ENCODE measurements around the gene ABCC4.
A peak's percentile ranks its signal among the peaks of the same experiment; 100 is the strongest.

Gene ABCC4

DNA sequence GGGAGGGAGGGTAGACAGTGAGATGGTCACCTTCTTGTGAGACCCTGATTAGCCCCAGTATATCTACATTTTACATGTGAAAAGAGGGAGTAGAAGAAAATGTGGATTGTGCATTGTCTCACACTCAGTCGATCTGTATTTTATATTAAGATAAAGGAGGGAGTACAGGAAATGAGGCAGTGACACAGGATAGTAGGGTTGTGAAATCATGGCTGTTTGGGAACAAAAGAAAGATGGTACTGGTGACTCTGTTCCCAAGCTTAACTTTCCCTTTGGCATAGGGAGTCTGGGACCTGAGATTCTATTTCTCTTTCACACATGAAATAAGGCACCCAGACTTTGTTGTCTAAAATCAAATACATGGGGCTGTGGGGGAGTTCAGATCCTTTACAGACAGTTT is 194.7 kb downstream of the ABCC4 start:
- DNase-seq = no peak

- no peak for DNase-seq
These were observed 200.5 kb downstream of the ABCC4 start for GRCh38 chr13:95100525-95101433.

- DNase-seq = no peak
These were observed 201.7 kb downstream of the ABCC4 start for GRCh38 chr13:95099541-95099940.

- DNase-seq = no peak
These were observed 202.3 kb downstream of the ABCC4 start for GRCh38 chr13:95098916-95099315.

GRCh38 chr13:95091755-95092154 is 209.5 kb downstream of the ABCC4 start:
- DNase-seq = no peak

DNA sequence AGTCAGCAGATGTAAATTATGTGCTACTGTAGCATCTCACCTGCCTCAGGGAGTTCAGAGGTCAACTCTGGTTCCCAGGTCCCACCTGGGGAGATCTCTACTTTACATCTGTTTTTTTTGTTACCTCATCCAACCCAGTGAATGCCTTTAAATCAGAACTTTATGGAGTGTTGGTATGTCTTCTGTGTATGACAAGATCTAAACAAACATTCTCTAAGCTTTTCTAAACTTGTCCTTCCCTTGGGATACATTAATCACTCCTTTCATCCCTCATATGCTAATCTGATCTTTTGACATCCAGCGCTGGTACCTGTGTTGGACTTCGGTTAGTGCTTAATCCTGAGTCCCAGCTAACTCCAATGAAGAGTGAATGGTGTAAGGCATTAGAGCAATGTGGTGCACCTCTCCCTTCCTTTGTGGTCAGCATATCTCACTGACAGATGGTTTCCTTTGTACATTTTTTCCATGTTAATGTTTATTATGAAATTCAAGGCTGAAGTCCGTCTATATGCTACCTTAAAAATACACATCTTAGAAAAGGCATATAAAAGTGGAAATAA is 213.4 kb downstream of the ABCC4 start:
- DNase-seq = no peak

DNA sequence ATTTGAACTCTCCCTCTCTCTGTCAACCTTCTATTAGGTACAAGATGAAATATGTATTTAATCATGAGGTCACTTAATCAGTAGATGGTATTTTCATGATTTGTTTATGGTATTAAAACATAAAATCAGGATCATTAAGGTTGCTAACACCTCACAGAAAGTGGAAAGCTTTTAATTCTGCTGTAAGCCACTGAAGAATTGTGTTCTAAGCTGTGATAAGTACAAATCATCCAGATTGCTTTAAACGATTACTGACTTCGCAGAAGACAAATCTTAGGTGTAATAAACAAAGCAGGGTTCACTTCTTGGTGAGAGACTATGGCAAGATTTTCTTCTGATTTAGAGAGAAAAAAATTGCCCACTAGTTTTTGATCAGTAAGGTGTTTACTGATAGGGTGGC is 214.5 kb downstream of the ABCC4 start:
- no peak for DNase-seq

DNA sequence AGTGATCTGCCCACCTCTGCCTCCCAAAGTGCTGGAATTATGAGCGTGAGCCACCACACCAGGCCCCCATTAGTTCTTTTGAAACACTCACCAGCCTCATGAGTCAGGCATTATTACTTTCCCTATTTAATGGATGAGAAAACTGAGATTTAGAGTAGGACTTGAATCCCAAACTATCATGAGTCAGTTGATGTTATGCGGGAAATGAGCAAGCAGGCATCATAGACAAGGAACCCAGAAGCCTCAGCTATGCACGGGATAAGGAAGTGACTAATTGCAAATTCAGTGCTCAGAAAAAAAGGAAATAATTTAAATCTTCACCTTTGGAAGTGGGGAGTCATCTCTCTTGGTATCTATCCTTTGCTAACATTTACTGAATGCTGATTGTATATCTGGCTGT is 217.5 kb downstream of the ABCC4 start:
- no peak for DNase-seq

GRCh38 chr13:95083066-95083465 is 218.2 kb downstream of the ABCC4 start:
- DNase-seq = no peak

GRCh38 chr13:95075506-95075905 is 225.7 kb downstream of the ABCC4 start:
- no peak for DNase-seq

GRCh38 chr13:95074820-95075219 is 226.4 kb downstream of the ABCC4 start:
- DNase-seq = no peak

- no peak for DNase-seq
These were observed 227.4 kb downstream of the ABCC4 start for GRCh38 chr13:95073747-95074311.

- DNase-seq = no peak
These were observed 233.9 kb downstream of the ABCC4 start for GRCh38 chr13:95067303-95067702.

- no peak for DNase-seq
These were observed 241.2 kb downstream of the ABCC4 start for GRCh38 chr13:95060014-95060519.

DNA sequence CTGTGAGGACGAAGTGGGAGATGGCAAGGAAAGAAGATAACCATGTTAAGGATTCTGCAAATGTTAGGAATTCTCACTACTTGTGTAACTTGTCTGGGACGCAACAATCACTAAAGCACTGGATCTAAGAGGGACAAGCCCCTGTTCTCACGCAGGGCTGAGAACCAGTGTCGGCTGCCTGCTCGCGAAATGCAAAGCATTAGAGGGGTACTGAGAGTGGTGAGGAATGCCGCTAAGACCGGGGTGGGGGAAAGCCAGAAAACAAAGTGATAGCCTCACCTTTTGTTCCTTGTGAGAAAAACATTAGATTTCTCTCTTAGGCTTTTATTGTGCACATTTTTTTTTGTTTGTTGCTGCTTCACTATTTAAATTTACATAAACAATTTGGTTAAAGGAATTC is 241.9 kb downstream of the ABCC4 start:
- DNase-seq = no peak

GRCh38 chr13:95058680-95059079 is 242.6 kb downstream of the ABCC4 start:
- DNase-seq = no peak

GRCh38 chr13:95056266-95056665 is 245.0 kb downstream of the ABCC4 start:
- no peak for DNase-seq

DNA sequence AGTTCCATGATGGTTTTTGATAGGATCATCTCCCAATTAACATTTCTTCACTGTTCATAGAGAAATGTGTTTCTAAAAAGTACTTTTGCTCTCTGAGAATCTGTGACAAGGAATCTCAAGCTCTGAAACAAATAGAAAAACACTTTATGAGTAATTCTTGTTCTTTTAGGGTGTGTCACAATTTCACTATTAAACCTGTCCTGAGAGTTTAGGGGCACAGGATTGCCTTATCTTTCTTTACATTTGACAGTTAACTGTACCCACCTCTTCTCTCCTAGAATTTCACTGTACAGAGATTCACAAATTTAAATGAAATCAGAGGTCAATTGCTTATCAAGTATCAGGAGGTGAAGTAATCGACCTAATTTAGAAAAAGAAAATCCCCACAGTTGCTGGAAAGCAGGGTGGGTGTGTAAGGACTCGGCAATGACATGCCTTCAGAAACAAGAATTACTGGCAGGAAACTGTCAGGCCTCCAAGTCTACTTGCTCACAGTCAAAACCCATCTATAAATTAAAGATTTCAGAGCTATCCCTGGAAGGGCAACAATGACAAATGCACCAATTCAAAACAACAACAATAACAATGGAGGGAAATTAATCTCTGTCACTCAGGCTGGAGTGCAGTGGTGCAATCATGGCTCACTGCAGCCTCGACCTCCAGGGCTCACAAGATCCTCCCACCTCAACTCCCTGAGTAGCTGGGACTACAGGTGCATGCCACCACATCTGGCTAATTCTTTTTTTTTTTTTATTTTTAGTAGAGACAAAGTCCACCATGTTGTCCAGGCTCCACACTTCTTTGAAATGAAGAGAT is 250.2 kb downstream of the ABCC4 start:
- DNase-seq = peak; percentile 10

- DNase-seq = no peak
These were observed 251.5 kb downstream of the ABCC4 start for GRCh38 chr13:95049772-95050171.

GRCh38 chr13:95044452-95045205 is 256.6 kb downstream of the ABCC4 start:
- no peak for DNase-seq

DNA sequence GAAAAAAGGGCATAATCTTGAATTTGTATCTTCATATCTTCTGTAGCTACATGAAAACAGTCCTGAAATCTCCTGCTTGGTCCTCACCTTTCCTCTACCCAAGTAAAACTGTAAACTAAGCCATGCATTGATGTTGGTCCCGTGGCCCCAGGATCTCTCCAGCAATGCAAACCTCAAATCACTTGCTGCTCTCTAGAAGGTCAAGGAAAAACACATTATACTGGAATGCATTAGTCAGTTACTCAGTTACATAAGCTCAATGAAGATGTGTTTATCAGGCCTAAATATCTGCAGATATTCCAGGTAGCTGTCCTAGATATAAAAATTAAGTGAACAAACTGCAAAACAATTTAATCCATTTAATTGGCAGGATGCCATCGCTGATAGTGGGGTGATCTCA is 261.8 kb downstream of the ABCC4 start:
- DNase-seq = no peak

GRCh38 chr13:95038949-95039348 is 262.3 kb downstream of the ABCC4 start:
- no peak for DNase-seq
